ENCODE measurements around the gene MGME1. TPM values are rescaled to one million over a fixed set of nuclear protein-coding genes. Genes with fewer than 3 reads are reported as not detected.

Gene MGME1
- total and polyA plus RNA-seq, 2 of the 13 experiments (the other 11 are each of a cell fraction or from before 2014, with no cell fraction given): 36.7 to 66.6 TPM

DNA sequence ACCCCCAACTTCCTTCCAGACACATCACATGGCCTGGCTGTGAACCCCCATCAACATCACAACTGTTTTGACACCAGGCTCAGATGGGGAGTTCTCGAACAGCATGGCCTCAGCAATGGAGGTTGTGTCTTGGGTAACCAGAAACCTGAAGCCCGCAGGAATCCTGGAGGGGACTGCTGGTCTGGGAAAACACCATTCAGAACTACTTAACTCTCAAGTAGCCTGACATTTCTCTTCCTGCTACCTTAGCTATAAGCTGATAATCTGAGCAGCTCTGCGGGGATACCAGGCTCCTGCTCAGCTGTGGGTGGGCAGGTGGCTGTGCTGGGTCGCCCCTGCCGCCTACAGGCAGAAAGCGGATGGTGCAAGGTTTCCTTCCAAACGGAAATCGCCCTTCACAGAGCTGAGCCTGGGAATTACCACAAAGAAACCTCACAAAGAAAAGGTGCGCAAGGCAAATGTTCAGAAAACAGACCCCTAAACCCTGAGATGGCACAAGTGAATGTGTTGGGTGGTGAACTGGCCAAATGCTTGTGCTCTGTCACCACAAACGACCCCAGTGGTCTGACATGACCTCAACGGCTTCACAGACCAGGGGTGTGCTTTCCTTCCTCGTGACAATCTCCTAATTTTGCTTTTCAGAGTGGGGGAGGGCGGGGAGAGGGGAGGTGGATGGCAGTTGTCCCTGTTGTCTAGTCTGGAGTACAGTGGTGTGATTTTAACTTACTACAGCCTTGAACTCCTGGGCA lies 29.8 kb upstream of the MGME1 start (continued):
- TF ChIP-seq ZNF724P (CRISPR knock-in tag; IDR thresholded peaks at IDR 0.05; ENCODE audit: borderline replicate concordance): 0 out of 2 replicates have a peak, but pooled peaks have one; percentile 27
- TF ChIP-seq ZNF614 (CRISPR knock-in tag; IDR thresholded peaks at IDR 0.05; ENCODE audit: borderline replicate concordance): peak; percentile 25; the same call in 1 of the 2 replicates
- 0 out of 2 replicates have a peak, but pooled peaks have one; percentile 40 for TF ChIP-seq ZFYVE20 (CRISPR knock-in tag; IDR thresholded peaks at IDR 0.05; ENCODE audit: borderline replicate concordance, low read depth)
- TF ChIP-seq, protein P1, sequence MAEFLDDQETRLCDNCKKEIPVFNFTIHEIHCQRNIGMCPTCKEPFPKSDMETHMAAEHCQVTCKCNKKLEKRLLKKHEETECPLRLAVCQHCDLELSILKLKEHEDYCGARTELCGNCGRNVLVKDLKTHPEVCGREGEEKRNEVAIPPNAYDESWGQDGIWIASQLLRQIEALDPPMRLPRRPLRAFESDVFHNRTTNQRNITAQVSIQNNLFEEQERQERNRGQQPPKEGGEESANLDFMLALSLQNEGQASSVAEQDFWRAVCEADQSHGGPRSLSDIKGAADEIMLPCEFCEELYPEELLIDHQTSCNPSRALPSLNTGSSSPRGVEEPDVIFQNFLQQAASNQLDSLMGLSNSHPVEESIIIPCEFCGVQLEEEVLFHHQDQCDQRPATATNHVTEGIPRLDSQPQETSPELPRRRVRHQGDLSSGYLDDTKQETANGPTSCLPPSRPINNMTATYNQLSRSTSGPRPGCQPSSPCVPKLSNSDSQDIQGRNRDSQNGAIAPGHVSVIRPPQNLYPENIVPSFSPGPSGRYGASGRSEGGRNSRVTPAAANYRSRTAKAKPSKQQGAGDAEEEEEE (CRISPR knock-in tag; IDR thresholded peaks at IDR 0.05; ENCODE audit: borderline replicate concordance): peak; percentile 34; the same call in 1 of the 2 replicates
- peak; percentile 43; the same call in 1 of the 2 replicates for TF ChIP-seq CHD2 (IDR thresholded peaks at IDR 0.05; ENCODE audit: low read depth, low read length)
- peak; percentile 89 for TF ChIP-seq SMC3 (IDR thresholded peaks at IDR 0.05; ENCODE audit: low read length)
- TF ChIP-seq AGO2 (optimal IDR thresholded peaks at IDR 0.05; ENCODE audit: low read depth, low read length): peak; percentile 80
- TF ChIP-seq, protein P2, sequence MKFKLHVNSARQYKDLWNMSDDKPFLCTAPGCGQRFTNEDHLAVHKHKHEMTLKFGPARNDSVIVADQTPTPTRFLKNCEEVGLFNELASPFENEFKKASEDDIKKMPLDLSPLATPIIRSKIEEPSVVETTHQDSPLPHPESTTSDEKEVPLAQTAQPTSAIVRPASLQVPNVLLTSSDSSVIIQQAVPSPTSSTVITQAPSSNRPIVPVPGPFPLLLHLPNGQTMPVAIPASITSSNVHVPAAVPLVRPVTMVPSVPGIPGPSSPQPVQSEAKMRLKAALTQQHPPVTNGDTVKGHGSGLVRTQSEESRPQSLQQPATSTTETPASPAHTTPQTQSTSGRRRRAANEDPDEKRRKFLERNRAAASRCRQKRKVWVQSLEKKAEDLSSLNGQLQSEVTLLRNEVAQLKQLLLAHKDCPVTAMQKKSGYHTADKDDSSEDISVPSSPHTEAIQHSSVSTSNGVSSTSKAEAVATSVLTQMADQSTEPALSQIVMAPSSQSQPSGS (CRISPR knock-in tag; IDR thresholded peaks at IDR 0.05): peak; percentile 68
- TF ChIP-seq NFKBIZ (CRISPR knock-in tag; IDR thresholded peaks at IDR 0.05): peak; percentile 56; the same call in 1 of the 2 replicates
- no peak for TF ChIP-seq LCORL (IDR thresholded peaks at IDR 0.05)
- peak; percentile 67 for TF ChIP-seq LCORL (CRISPR knock-in tag; IDR thresholded peaks at IDR 0.05)
- TF ChIP-seq ZNF619 (CRISPR knock-in tag; IDR thresholded peaks at IDR 0.05): peak; percentile 54
- 0 out of 2 replicates have a peak, but pooled peaks have one; percentile 58 for TF ChIP-seq ZNF850 (CRISPR knock-in tag; conservative IDR thresholded peaks at IDR 0.05)
- TF ChIP-seq, protein P3, sequence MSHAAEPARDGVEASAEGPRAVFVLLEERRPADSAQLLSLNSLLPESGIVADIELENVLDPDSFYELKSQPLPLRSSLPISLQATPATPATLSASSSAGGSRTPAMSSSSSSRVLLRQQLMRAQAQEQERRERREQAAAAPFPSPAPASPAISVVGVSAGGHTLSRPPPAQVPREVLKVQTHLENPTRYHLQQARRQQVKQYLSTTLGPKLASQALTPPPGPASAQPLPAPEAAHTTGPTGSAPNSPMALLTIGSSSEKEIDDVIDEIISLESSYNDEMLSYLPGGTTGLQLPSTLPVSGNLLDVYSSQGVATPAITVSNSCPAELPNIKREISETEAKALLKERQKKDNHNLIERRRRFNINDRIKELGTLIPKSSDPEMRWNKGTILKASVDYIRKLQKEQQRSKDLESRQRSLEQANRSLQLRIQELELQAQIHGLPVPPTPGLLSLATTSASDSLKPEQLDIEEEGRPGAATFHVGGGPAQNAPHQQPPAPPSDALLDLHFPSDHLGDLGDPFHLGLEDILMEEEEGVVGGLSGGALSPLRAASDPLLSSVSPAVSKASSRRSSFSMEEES (CRISPR knock-in tag; IDR thresholded peaks at IDR 0.05): peak; percentile 67; the same call in 1 of the 2 replicates
- TF ChIP-seq TCF12 (IDR thresholded peaks at IDR 0.05): no peak
- 0 out of 2 replicates have a peak, but pooled peaks have one; percentile 31 for TF ChIP-seq TCF12 (CRISPR knock-in tag; IDR thresholded peaks at IDR 0.05)
- TF ChIP-seq ZBTB46 (CRISPR knock-in tag; IDR thresholded peaks at IDR 0.05; ENCODE audit: borderline replicate concordance): 0 out of 2 replicates have a peak, but pooled peaks have one; percentile 80
- peak; percentile 50; the same call in 1 of the 2 replicates for TF ChIP-seq MIXL1 (CRISPR knock-in tag; IDR thresholded peaks at IDR 0.05)
- no peak for TF ChIP-seq REXO4 (CRISPR knock-in tag; IDR thresholded peaks at IDR 0.05; ENCODE audit: borderline replicate concordance)
- no peak for TF ChIP-seq CBX2 (IDR thresholded peaks at IDR 0.05; ENCODE audit: low read depth, low read length)
- TF ChIP-seq CBX2 (CRISPR knock-in tag; IDR thresholded peaks at IDR 0.05; ENCODE audit: low read depth): peak; percentile 43; the same call in 1 of the 2 replicates
- TF ChIP-seq, protein P4, sequence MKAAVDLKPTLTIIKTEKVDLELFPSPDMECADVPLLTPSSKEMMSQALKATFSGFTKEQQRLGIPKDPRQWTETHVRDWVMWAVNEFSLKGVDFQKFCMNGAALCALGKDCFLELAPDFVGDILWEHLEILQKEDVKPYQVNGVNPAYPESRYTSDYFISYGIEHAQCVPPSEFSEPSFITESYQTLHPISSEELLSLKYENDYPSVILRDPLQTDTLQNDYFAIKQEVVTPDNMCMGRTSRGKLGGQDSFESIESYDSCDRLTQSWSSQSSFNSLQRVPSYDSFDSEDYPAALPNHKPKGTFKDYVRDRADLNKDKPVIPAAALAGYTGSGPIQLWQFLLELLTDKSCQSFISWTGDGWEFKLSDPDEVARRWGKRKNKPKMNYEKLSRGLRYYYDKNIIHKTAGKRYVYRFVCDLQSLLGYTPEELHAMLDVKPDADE (CRISPR knock-in tag; IDR thresholded peaks at IDR 0.05): no peak
- TF ChIP-seq TCF7 (IDR thresholded peaks at IDR 0.05; ENCODE audit: low read depth): no peak

All from HepG2 (cell line).